Stimulated activated effector memory CD8-positive, alpha-beta T cell treated with anti-CD3 and anti-CD28 coated beads, Interleukin-12 subunit alpha, Interleukin-12 subunit beta, amount 100 ng/mL, for 72 hours (primary cell): ENCODE results near the gene MOSPD2.

Experiments
- ATAC-seq: fragments of 150-1000 bp; cut with Tn5 transposase; 2 replicates; pipeline ENCODE4 v1.10.0; 2021
- DNase-seq, 2 donors: peaks; one replicate each; pipeline ENCODE4 v3.0.0; 2021 to 2022; ENCODE audit warnings: low spot score in 2 of 2
- H3K27ac Mint-ChIP-seq: one replicate; pipeline ENCODE4 v1.8.0; 2022; ENCODE audit warnings: mild to moderate bottlenecking, mixed read lengths
- H3K36me3 Mint-ChIP-seq: one replicate; pipeline ENCODE4 v1.8.0; 2022; ENCODE audit warnings: mild to moderate bottlenecking, mixed read lengths
- H3K4me1 Mint-ChIP-seq: one replicate; pipeline ENCODE4 v1.8.0; 2022; ENCODE audit warnings: mixed read lengths
- H3K4me3 Mint-ChIP-seq: one replicate; pipeline ENCODE4 v1.8.0; 2022; ENCODE audit warnings: mild to moderate bottlenecking, mixed read lengths
- H3K9me3 Mint-ChIP-seq: one replicate; pipeline ENCODE4 v1.8.0; 2022; ENCODE audit warnings: mixed read lengths

The MOSPD2 gene

GRCh38 chrX:14884714-14885113 is 11.5 kb downstream of the MOSPD2 start:
- Mint-ChIP-seq H3K4me1 (peaks cover 38% of the 10 kb centered on the region), H3K27ac (peak overlapping the region; percentile 83), H3K9me3 (no peaks in the 10 kb centered on the region), H3K36me3 (peaks cover 11% of the 10 kb centered on the region), H3K4me3 (peak overlapping the region; percentile 42)
- ATAC-seq (no peak), DNase-seq (no peak)

- no peak for DNase-seq
- peaks cover 33% of the 10 kb centered on the region for H3K4me1 Mint-ChIP-seq
- no peak overlapping the region for H3K27ac Mint-ChIP-seq
- no peak for ATAC-seq
- H3K4me3 Mint-ChIP-seq: no peak overlapping the region
- no peaks in the 10 kb centered on the region for H3K9me3 Mint-ChIP-seq
- peaks cover 11% of the 10 kb centered on the region for H3K36me3 Mint-ChIP-seq
Measured at GRCh38 chrX:14886252-14886651, 13.0 kb downstream of the MOSPD2 start.

- Mint-ChIP-seq H3K4me1 (peaks cover 10% of the 10 kb centered on the region), H3K27ac (peak overlapping the region; percentile 43), H3K4me3 (no peak overlapping the region), H3K36me3 (peaks cover 18% of the 10 kb centered on the region), H3K9me3 (no peaks in the 10 kb centered on the region)
- ATAC-seq (no peak), DNase-seq (no peak)
Measured at GRCh38 chrX:14896273-14896672, 23.1 kb downstream of the MOSPD2 start.

GRCh38 chrX:14897042-14897441 is 23.8 kb downstream of the MOSPD2 start:
- peaks cover 18% of the 10 kb centered on the region for H3K36me3 Mint-ChIP-seq
- no peaks in the 10 kb centered on the region for H3K9me3 Mint-ChIP-seq
- no peak for ATAC-seq
- DNase-seq: no peak
- no peak overlapping the region for H3K27ac Mint-ChIP-seq
- H3K4me3 Mint-ChIP-seq: no peak overlapping the region
- H3K4me1 Mint-ChIP-seq: peaks cover 10% of the 10 kb centered on the region

- ATAC-seq (peak; percentile 90), DNase-seq (no peak)
- Mint-ChIP-seq H3K27ac (peak overlapping the region; percentile 74), H3K4me1 (peaks cover 10% of the 10 kb centered on the region), H3K9me3 (no peaks in the 10 kb centered on the region), H3K4me3 (no peak overlapping the region), H3K36me3 (peaks cover 24% of the 10 kb centered on the region)
Measured at GRCh38 chrX:14899607-14900006, 26.4 kb downstream of the MOSPD2 start.

DNA sequence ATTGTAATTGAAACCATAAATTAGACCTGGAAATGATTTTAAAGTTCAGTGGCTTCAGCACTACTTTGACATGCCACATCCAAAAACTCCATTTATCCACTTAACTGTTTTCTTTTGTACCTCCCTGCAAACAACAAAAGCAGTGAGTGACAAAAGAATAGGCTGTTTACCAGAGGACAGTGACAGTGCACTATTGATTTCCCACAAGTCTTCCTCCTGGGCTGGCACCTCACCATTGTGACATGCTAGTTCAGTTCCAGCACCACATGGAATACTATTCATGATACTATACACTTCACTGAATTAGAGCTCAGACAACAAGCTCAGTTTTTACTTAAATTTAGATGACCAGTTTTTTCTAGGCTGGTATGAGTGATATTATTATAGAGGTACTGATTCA is 29.3 kb downstream of the MOSPD2 start:
- ATAC-seq: no peak
- Mint-ChIP-seq H3K4me3 (no peak overlapping the region), H3K27ac (no peak overlapping the region), H3K36me3 (peaks cover 8% of the 10 kb centered on the region), H3K9me3 (no peaks in the 10 kb centered on the region), H3K4me1 (no peaks in the 10 kb centered on the region)
- DNase-seq: no peak

DNA sequence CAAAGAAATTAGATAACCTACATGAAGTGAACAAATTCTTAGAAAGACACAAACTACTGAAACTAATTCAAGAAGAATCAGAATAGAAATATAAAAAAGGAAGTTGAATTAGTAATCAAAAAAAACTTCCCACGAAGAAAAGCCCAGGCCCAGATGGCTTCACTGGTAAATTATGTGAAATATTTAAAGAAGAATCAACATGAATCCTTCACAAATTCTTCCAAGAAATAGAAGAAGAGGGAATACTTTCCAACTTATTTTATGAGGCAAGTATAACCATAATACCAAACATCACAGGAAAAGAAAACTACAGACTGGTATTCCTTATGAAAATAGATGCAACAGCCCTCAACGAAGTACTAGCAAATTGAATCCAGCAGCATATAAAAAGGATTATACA is 30.7 kb downstream of the MOSPD2 start:
- Mint-ChIP-seq H3K9me3 (no peaks in the 10 kb centered on the region), H3K4me3 (no peak overlapping the region), H3K4me1 (no peaks in the 10 kb centered on the region), H3K36me3 (peaks cover 6% of the 10 kb centered on the region), H3K27ac (no peak overlapping the region)
- DNase-seq (no peak), ATAC-seq (no peak)

DNA sequence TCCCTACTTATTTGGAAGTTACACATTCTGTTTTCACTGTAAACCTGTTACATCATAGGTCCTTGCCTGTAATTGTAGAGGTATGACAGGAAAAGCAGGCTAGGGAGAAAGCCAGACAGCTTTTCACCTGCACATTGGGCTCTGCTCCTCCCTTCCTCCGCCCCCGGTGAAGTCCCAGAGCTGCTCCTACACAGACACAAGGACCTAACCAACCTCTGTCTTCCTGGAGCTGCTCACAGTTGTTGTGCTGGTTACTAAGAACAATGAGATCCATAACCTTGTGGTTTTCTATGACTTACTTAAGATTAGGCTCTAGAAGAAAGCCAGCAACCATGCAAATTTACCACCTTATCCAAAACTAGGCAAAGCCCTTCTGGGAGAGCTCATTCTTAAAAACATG is 40.0 kb downstream of the MOSPD2 start:
- no peak overlapping the region for H3K27ac Mint-ChIP-seq
- peaks cover 82% of the 10 kb centered on the region for H3K36me3 Mint-ChIP-seq
- ATAC-seq (no peak), DNase-seq (no peak)
- H3K4me1 Mint-ChIP-seq: no peaks in the 10 kb centered on the region
- no peak overlapping the region for H3K4me3 Mint-ChIP-seq
- no peaks in the 10 kb centered on the region for H3K9me3 Mint-ChIP-seq

DNA sequence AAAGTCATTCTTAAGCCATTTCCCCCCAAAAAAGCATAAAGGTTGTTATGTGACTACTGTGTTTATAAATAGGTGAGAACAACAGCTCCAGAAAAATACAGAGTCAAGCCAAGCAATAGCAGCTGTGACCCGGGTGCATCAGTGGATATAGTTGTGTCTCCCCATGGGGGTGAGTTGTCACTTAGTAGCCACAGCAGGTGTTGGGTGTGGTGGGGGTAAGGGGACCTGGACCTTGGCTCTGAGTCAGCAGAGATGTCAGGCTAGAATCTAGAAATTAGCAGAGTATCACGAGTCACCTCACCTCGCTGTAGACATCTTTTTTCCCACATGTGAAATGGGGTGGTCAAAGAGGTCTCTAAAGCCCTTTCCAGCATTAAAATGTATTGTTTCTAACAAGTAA is 42.4 kb downstream of the MOSPD2 start:
- Mint-ChIP-seq H3K4me1 (no peaks in the 10 kb centered on the region), H3K4me3 (no peak overlapping the region), H3K27ac (no peak overlapping the region), H3K9me3 (no peaks in the 10 kb centered on the region), H3K36me3 (peaks cover 81% of the 10 kb centered on the region)
- no peak for ATAC-seq
- DNase-seq: no peak

- ATAC-seq (no peak), DNase-seq (no peak)
Measured at GRCh38 chrX:14916017-14916674, 42.9 kb downstream of the MOSPD2 start.

DNA sequence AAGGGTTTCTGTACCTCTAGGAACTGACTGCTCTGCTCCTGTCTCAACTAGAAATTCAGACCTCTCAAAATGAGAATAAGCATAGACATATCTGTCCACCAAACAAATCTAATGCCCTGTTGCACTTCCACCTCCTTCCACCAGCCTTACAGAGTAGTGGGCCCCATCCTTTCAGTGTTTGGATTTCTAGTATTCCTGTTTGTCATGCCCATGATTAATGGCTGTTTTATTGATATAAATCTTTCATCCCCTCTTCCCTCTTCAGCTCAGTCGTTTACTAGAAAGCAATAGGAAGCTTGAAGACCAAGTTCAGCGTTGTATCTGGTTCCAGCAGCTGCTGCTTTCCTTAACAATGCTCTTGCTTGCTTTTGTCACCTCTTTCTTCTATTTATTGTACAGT is 46.2 kb downstream of the MOSPD2 start:
- ATAC-seq: no peak
- Mint-ChIP-seq H3K4me1 (no peaks in the 10 kb centered on the region), H3K27ac (no peak overlapping the region)

More at GRCh38 chrX:14916017-14916674, 42.9 kb downstream of the MOSPD2 start:
- Mint-ChIP-seq H3K36me3 (peaks cover 75% of the 10 kb centered on the region), H3K4me1 (no peaks in the 10 kb centered on the region), H3K27ac (no peak overlapping the region), H3K9me3 (no peaks in the 10 kb centered on the region), H3K4me3 (no peak overlapping the region)

GRCh38 chrX:14920196-14920595 is 47.0 kb downstream of the MOSPD2 start:
- DNase-seq: no peak
- Mint-ChIP-seq H3K4me3 (no peak overlapping the region), H3K27ac (no peak overlapping the region), H3K9me3 (no peaks in the 10 kb centered on the region), H3K36me3 (peaks cover 35% of the 10 kb centered on the region), H3K4me1 (no peaks in the 10 kb centered on the region)
- no peak for ATAC-seq

More for the DNA sequence above, 46.2 kb downstream of the MOSPD2 start:
- peaks cover 42% of the 10 kb centered on the region for H3K36me3 Mint-ChIP-seq
- no peak for DNase-seq
- H3K4me3 Mint-ChIP-seq: no peak overlapping the region
- H3K9me3 Mint-ChIP-seq: no peaks in the 10 kb centered on the region

GRCh38 chrX:14922437-14922836 is 49.2 kb downstream of the MOSPD2 start:
- no peak overlapping the region for H3K4me3 Mint-ChIP-seq
- DNase-seq (no peak), ATAC-seq (no peak)
- H3K27ac Mint-ChIP-seq: no peak overlapping the region
- no peaks in the 10 kb centered on the region for H3K9me3 Mint-ChIP-seq
- H3K36me3 Mint-ChIP-seq: peaks cover 16% of the 10 kb centered on the region
- no peaks in the 10 kb centered on the region for H3K4me1 Mint-ChIP-seq

DNA sequence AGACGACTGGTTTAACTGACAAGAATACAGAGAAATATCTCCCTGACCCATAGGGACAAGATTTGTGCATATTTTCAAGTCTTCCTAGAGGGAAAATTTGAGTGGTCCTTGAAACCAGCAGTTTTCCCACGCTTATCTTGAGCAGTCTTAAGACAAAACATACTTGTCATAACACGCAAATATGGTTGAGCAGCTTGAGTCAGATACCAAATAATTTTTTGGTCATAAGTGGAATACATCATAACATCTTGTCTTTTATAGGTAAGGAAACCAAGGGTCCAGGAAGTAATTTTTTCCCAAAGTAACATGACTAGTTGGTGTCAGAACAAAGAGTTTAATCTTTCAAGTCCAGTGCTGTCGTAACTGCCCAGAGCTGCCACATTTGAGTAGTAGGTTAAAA is 50.5 kb downstream of the MOSPD2 start:
- ATAC-seq (no peak), DNase-seq (no peak)
- H3K36me3 Mint-ChIP-seq: peaks cover 7% of the 10 kb centered on the region
- no peak overlapping the region for H3K27ac Mint-ChIP-seq
- no peaks in the 10 kb centered on the region for H3K9me3 Mint-ChIP-seq
- H3K4me1 Mint-ChIP-seq: no peaks in the 10 kb centered on the region
- H3K4me3 Mint-ChIP-seq: no peak overlapping the region

DNA sequence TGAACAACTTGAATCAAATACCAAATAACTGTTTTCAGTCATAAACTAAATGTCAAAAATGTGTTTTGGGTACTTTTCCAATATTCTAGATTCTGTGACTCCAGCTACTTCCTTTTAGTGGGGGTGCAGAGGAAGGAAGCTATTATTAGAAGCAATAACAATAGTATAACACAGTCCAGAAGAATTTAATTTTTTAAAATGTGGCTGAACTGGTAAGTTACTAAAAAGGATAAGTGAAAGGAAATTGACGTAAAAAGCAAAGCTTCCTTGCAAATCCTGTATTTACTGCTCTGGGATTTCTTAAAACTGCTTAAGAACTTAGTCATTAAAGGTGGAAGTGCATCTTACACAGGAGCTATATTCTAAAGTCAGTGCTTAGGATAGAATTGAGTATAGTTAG is 53.2 kb downstream of the MOSPD2 start:
- Mint-ChIP-seq H3K36me3 (no peaks in the 10 kb centered on the region), H3K4me3 (no peak overlapping the region), H3K4me1 (no peaks in the 10 kb centered on the region), H3K9me3 (no peaks in the 10 kb centered on the region), H3K27ac (no peak overlapping the region)
- ATAC-seq: no peak
- DNase-seq: no peak

DNA sequence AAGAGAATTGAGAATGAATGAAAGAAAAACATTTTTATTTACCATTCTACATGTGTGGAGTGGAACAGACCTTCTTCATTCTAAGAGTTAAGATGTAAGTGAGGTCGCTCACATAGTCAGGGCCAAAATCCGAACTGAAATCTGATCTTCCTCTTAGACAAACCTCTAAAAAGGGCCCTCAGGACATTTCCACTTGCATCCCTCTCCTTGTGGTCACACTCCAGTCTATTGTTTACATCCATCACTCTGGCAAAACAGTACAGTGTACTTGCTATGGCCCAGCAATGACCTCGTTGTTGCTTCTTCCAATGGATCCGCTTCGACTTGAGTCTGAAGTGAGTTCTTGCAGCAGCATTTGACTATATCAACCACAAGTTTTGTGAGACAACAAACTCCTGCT is 54.2 kb downstream of the MOSPD2 start:
- no peaks in the 10 kb centered on the region for H3K9me3 Mint-ChIP-seq
- no peak overlapping the region for H3K4me3 Mint-ChIP-seq

DNA sequence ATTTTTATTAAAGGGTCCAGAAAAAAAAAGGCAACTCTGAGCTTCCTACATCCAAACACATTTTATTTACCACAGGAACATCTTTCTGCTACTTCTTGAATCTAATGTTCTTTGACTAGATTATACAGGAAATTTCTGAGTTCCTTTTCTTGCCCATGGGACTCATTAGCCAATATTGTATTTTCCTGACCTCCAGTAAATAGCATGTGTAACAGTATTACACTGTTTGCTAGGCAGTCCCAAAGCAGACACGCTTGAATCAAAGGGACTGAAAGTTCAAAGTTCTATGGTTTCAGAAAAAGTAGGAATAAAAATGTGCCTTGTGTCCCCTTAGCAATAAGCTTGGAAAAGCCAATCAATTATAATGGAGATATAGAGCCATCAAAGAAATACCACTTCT is 57.4 kb downstream of the MOSPD2 start:
- Mint-ChIP-seq H3K36me3 (no peaks in the 10 kb centered on the region), H3K27ac (no peak overlapping the region), H3K9me3 (no peaks in the 10 kb centered on the region), H3K4me1 (no peaks in the 10 kb centered on the region), H3K4me3 (no peak overlapping the region)
- ATAC-seq (no peak), DNase-seq (no peak)

More for the DNA sequence above, 54.2 kb downstream of the MOSPD2 start:
- no peaks in the 10 kb centered on the region for H3K36me3 Mint-ChIP-seq
- no peak for ATAC-seq
- DNase-seq: no peak
- no peaks in the 10 kb centered on the region for H3K4me1 Mint-ChIP-seq
- no peak overlapping the region for H3K27ac Mint-ChIP-seq
